ENCODE results near the gene ARID1B. TPM values are rescaled to one million over a fixed set of nuclear protein-coding genes. Genes with fewer than 3 reads are reported as not detected.

Gene ARID1B
- total and polyA plus RNA-seq, 10 of the 15 experiments (the other 5 are each of a cell fraction or from before 2014, with no cell fraction given) = 24.7 to 133 (median 54.6) TPM

DNA sequence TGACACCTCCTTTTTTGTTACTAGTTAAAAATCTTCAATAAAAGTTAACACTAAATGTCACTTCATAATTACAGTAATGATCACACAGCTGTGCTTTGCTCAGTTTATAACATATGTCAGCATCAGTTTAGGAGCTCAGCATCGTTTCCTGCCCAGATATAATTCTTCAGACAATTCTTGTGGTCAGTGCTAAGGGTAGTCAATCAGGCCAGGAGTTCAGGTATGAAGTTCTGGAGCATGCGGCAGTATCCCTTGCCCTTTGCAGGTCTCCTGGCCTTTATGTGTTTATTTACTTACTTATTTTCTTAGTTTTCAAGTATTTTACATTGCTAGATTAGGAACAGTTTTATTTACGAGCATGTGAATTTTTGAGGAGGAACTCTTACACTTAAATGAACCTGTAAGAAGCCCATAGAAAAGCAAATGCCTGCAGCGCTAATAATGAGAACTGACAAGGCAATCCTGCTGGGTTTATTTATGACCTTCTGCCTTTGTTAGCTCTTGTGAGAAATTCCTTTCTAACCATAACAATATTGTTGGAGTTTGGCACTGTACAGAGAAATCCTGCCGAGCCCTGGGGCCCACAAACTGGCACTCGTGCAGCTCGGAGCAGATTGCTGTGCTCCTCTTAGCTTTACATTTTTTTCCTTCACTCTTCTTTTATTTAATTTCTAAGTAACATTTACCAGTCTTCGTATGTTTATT is 293.4 kb downstream of the ARID1B start:
- no peak overlapping the region for H3K4me2 ChIP-seq (ENCODE audit: control insufficient read depth, insufficient read depth)
- 96% methylated on average over 8 of the region's 8 CpGs for WGBS (ENCODE audit: insufficient coverage, insufficient replicate concordance, low lambda C conversion rate, missing lambda C conversion rate)
- intact Hi-C loops (cut with micrococcal nuclease; ENCODE audit: unreplicated experiment) (no loop called here), in situ Hi-C loops (cut with MboI) (no loop called here)
- ChIA-PET SMC1A (ENCODE audit: uncharacterized antibody, unreplicated experiment) (interaction anchor here (0.6 to 1.8 kb wide), 4 partner anchors 9 to 55 kb away, joined by 3 to 8 read pairs (median 4); no protein-coding TSS in a partner anchor), RAD21 (ENCODE audit: unreplicated experiment) (no interaction called here), POLR2A (no interaction called here), CTCF (interaction anchor here (0.6 to 1.5 kb wide), 4 partner anchors 18 to 388 kb away, joined by 3 to 6 read pairs (median 3); no protein-coding TSS in a partner anchor)
- TF ChIP-seq SIN3A (IDR thresholded peaks at IDR 0.05; ENCODE audit: low read depth, low read length) (no peak), MEF2A (IDR thresholded peaks at IDR 0.05; ENCODE audit: insufficient read depth, low read depth, low read length) (no peak), RUNX3 (IDR thresholded peaks at IDR 0.05; ENCODE audit: low read length) (no peak), KAT2A (conservative IDR thresholded peaks at IDR 0.05; ENCODE audit: control insufficient read depth, low read depth, low read length) (no peak), CEBPB (IDR thresholded peaks at IDR 0.05; ENCODE audit: borderline replicate concordance in 1 of 2, low read depth in 2 of 2, low read length in 2 of 2) (no peak), JUNB (IDR thresholded peaks at IDR 0.05) (no peak), TCF3 (IDR thresholded peaks at IDR 0.05; ENCODE audit: borderline replicate concordance, insufficient read depth, low read depth, low read length) (no peak), CBX5 (IDR thresholded peaks at IDR 0.05; ENCODE audit: low read depth) (no peak), SMC3 (IDR thresholded peaks at IDR 0.05; ENCODE audit: borderline replicate concordance, low read length) (no peak), EED (IDR thresholded peaks at IDR 0.05; ENCODE audit: low read depth) (no peak), ASH2L (IDR thresholded peaks at IDR 0.05; ENCODE audit: borderline replicate concordance, low read depth) (no peak)
- TF ChIP-seq, protein P1, sequence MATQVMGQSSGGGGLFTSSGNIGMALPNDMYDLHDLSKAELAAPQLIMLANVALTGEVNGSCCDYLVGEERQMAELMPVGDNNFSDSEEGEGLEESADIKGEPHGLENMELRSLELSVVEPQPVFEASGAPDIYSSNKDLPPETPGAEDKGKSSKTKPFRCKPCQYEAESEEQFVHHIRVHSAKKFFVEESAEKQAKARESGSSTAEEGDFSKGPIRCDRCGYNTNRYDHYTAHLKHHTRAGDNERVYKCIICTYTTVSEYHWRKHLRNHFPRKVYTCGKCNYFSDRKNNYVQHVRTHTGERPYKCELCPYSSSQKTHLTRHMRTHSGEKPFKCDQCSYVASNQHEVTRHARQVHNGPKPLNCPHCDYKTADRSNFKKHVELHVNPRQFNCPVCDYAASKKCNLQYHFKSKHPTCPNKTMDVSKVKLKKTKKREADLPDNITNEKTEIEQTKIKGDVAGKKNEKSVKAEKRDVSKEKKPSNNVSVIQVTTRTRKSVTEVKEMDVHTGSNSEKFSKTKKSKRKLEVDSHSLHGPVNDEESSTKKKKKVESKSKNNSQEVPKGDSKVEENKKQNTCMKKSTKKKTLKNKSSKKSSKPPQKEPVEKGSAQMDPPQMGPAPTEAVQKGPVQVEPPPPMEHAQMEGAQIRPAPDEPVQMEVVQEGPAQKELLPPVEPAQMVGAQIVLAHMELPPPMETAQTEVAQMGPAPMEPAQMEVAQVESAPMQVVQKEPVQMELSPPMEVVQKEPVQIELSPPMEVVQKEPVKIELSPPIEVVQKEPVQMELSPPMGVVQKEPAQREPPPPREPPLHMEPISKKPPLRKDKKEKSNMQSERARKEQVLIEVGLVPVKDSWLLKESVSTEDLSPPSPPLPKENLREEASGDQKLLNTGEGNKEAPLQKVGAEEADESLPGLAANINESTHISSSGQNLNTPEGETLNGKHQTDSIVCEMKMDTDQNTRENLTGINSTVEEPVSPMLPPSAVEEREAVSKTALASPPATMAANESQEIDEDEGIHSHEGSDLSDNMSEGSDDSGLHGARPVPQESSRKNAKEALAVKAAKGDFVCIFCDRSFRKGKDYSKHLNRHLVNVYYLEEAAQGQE (IDR thresholded peaks at IDR 0.05; ENCODE audit: low read depth, low read length) = no peak
- TF ChIP-seq, protein P2, sequence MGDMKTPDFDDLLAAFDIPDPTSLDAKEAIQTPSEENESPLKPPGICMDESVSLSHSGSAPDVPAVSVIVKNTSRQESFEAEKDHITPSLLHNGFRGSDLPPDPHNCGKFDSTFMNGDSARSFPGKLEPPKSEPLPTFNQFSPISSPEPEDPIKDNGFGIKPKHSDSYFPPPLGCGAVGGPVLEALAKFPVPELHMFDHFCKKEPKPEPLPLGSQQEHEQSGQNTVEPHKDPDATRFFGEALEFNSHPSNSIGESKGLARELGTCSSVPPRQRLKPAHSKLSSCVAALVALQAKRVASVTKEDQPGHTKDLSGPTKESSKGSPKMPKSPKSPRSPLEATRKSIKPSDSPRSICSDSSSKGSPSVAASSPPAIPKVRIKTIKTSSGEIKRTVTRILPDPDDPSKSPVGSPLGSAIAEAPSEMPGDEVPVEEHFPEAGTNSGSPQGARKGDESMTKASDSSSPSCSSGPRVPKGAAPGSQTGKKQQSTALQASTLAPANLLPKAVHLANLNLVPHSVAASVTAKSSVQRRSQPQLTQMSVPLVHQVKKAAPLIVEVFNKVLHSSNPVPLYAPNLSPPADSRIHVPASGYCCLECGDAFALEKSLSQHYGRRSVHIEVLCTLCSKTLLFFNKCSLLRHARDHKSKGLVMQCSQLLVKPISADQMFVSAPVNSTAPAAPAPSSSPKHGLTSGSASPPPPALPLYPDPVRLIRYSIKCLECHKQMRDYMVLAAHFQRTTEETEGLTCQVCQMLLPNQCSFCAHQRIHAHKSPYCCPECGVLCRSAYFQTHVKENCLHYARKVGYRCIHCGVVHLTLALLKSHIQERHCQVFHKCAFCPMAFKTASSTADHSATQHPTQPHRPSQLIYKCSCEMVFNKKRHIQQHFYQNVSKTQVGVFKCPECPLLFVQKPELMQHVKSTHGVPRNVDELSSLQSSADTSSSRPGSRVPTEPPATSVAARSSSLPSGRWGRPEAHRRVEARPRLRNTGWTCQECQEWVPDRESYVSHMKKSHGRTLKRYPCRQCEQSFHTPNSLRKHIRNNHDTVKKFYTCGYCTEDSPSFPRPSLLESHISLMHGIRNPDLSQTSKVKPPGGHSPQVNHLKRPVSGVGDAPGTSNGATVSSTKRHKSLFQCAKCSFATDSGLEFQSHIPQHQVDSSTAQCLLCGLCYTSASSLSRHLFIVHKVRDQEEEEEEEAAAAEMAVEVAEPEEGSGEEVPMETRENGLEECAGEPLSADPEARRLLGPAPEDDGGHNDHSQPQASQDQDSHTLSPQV (IDR thresholded peaks at IDR 0.05) = no peak
- H3K79me2 ChIP-seq (ENCODE audit: control insufficient read depth, insufficient read depth, low read length) = peaks cover 8% of the 10 kb centered on the region
- no peak overlapping the region for H3K4me3 ChIP-seq
- H2AFZ ChIP-seq (ENCODE audit: control insufficient read depth, low read depth, low read length) = no peak overlapping the region
- no peaks in the 10 kb centered on the region for H3K27me3 ChIP-seq (replicated peaks in 1 of 2; ENCODE audit: control insufficient read depth in 2 of 2, insufficient read depth in 2 of 2, low read length in 1 of 2)
- BruUV-seq (replicated peaks) = no TSS peak
- peaks cover 18% of the 10 kb centered on the region for H4K20me1 ChIP-seq (ENCODE audit: control insufficient read depth, insufficient read depth)
- no peak for DNase-seq (ENCODE audit: low read depth, low spot score)
- no peak overlapping the region for H3K27ac ChIP-seq (ENCODE audit: control insufficient read depth, insufficient read depth)
- no peak for ATAC-seq
- H3K9me3 ChIP-seq (replicated peaks; ENCODE audit: control insufficient read depth, insufficient read depth, low read length) = no peaks in the 10 kb centered on the region
- no peak for FAIRE-seq
- H3K4me1 ChIP-seq (ENCODE audit: control insufficient read depth, insufficient read depth, low read length) = peaks cover 27% of the 10 kb centered on the region
- H3K9ac ChIP-seq (ENCODE audit: control insufficient read depth, insufficient read depth, low read length) = no peak overlapping the region
- H3K36me3 ChIP-seq (ENCODE audit: control insufficient read depth in 2 of 2, insufficient read depth in 2 of 2, low read length in 1 of 2) = no peaks in the 10 kb centered on the region; a peak in 3 of 4 replicates

Measured in GM12878 (cell line).